ENCODE results near the gene UBE2O. TPM values are rescaled to one million over a fixed set of nuclear protein-coding genes. Genes with fewer than 3 reads are reported as not detected.

The UBE2O gene
- total RNA-seq, 2 experiments from 2014 or later: 43.4 to 79.6 TPM

GRCh38 chr17:76442341-76443338 is 10.3 kb downstream of the UBE2O start:
- Histone ChIP-seq H3K27ac (ENCODE audit: low read depth, low read length, poor library complexity, severe bottlenecking) (peak overlapping the region; percentile 11), H3K4me1 (ENCODE audit: insufficient read depth, low read length, poor library complexity, severe bottlenecking) (peaks cover 100% of the 10 kb centered on the region), H2AFZ (ENCODE audit: low read length) (no peak overlapping the region), H3K79me2 (ENCODE audit: insufficient read depth, low read depth, low read length) (peaks cover 100% of the 10 kb centered on the region), H3K9me2 (ENCODE audit: insufficient read depth, low read length) (no peaks in the 10 kb centered on the region), H3K36me3 (ENCODE audit: insufficient read depth, low read length) (peaks cover 39% of the 10 kb centered on the region), H4K20me1 (ENCODE audit: insufficient read depth, low read length) (peaks cover 44% of the 10 kb centered on the region), H3K4me2 (ENCODE audit: low read length) (peak overlapping the region; percentile 38), H3K4me3 (ENCODE audit: low read depth, low read length, poor library complexity, severe bottlenecking) (peak overlapping the region; percentile 1), H3K9me3 (ENCODE audit: low read length) (no peaks in the 10 kb centered on the region)
- intact Hi-C loops (cut with micrococcal nuclease; ENCODE audit: unreplicated experiment): no loop called here
- POLR2A ChIA-PET: interaction anchor here (0.5 to 1.0 kb wide), 3 partner anchors 10 to 25 kb away, joined by 3 to 4 read pairs (median 3); no protein-coding TSS in a partner anchor
- BruUV-seq (replicated peaks): no TSS peak
- CTCF ChIA-PET (ENCODE audit: unreplicated experiment): interaction anchor here (1.0 to 1.1 kb wide), 2 partner anchors 15 to 32 kb away, joined by 3 read pairs; no protein-coding TSS in a partner anchor
- no peak for TF ChIP-seq CTCF (conservative IDR thresholded peaks at IDR 0.05; ENCODE audit: low read length)
- no peak for TF ChIP-seq EZH2phosphoT487 (IDR thresholded peaks at IDR 0.05; ENCODE audit: borderline replicate concordance, low read depth, low read length)
- DNase-seq (ENCODE audit: low spot score): no peak

GRCh38 chr17:76441686-76442340 is 11.1 kb downstream of the UBE2O start:
- intact Hi-C loops (cut with micrococcal nuclease; ENCODE audit: unreplicated experiment): no loop called here
- BruUV-seq (replicated peaks): no TSS peak
- no peak overlapping the region for H3K4me3 ChIP-seq (ENCODE audit: low read depth, low read length, poor library complexity, severe bottlenecking)
- H3K36me3 ChIP-seq (ENCODE audit: insufficient read depth, low read length): peaks cover 39% of the 10 kb centered on the region
- peaks cover 98% of the 10 kb centered on the region for H3K79me2 ChIP-seq (ENCODE audit: insufficient read depth, low read depth, low read length)
- H3K4me2 ChIP-seq (ENCODE audit: low read length): peak overlapping the region; percentile 38
- CTCF ChIA-PET (ENCODE audit: unreplicated experiment): interaction anchor here (1.0 kb wide), 1 partner anchor 16 kb away, joined by 3 read pairs; no protein-coding TSS in a partner anchor
- no peak for DNase-seq (ENCODE audit: low spot score)
- no peak overlapping the region for H2AFZ ChIP-seq (ENCODE audit: low read length)
- H4K20me1 ChIP-seq (ENCODE audit: insufficient read depth, low read length): peaks cover 35% of the 10 kb centered on the region
- no peak for TF ChIP-seq CTCF (conservative IDR thresholded peaks at IDR 0.05; ENCODE audit: low read length)
- TF ChIP-seq EZH2phosphoT487 (IDR thresholded peaks at IDR 0.05; ENCODE audit: borderline replicate concordance, low read depth, low read length): no peak
- no peak overlapping the region for H3K27ac ChIP-seq (ENCODE audit: low read depth, low read length, poor library complexity, severe bottlenecking)
- POLR2A ChIA-PET: interaction anchor here (0.5 to 1.0 kb wide), 2 partner anchors 10 to 13 kb away, joined by 3 to 4 read pairs; no protein-coding TSS in a partner anchor
- H3K4me1 ChIP-seq (ENCODE audit: insufficient read depth, low read length, poor library complexity, severe bottlenecking): peaks cover 95% of the 10 kb centered on the region
- H3K9me2 ChIP-seq (ENCODE audit: insufficient read depth, low read length): no peaks in the 10 kb centered on the region
- no peaks in the 10 kb centered on the region for H3K9me3 ChIP-seq (ENCODE audit: low read length)
